ENCODE results near the gene RCSD1.

The RCSD1 gene

DNA sequence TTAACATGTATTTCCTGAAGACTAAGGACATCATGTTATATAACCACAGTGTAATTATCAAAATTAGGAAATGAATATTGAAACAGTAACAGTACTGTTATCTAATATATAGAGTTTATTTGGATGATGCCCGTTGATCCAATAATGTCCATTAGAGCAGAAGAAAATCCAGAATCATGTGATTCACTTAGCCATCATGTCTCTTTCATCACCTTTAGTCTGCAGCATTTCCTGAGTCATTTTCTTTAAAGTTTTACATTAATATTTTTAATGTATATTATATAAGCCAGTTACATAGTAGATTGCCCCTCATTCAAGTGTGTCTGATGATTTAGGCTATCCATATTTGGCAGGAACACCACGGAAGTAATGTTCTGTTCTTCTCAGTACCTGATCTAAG, 120.6 kb downstream of the RCSD1 start:
- no peak for DNase-seq

DNA sequence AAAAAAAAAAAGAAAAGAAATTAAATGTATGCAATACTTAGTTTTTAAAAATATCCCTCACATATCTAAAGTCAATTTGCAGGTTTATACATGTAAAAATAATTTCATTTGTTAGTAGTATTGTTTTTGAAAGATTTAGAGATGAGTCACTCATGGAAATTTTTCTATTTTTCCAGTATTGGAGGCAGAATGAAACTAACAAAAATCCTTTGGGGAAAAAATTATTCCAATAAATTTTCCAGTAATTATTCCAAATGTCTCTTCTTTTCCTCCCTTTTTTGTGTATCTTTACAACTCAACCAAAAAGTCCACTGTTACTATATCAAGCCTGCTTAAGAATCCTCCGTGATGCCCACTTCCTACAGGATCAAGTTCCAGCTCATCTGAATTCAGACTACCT, 121.6 kb downstream of the RCSD1 start:
- no peak for DNase-seq

DNA sequence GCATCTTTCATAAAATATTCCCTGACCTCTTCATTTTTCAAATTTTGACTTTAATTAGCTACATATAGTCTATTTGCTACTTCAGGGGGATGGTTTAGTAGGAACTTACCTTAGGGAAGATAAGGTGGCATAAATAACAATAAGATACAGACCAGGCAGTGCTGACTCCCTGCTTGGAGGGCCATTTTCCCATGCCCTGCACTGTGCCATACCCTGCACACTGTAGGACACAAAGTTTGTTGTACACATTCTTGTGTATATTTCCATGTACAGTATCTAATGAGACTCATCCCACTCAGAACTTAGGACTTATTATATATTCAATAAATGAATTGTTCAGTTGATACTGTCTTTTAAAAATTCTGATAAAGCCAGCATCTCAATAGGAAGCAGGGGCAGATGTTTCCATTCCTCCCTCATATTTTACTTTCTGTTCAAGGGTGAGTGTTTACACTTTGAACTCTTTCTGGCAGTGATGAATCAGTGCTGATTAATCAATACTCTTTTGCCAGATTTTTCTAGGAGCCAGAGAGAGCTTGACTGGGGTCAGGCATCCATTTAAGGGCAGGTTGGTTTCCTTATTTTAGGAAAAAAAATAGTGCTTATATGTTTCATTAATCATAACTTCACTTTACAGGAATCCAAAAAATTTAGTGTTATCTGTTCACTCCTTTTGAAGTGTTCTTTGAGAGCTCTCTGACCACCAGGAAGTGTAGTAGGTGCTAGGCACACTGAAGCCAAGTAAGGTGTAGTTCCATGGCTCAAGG, 122.4 kb downstream of the RCSD1 start:
- no peak for DNase-seq

GRCh38 chr1:167755654-167756053, 125.6 kb downstream of the RCSD1 start:
- no peak for DNase-seq

Measured in stimulated activated CD4-positive, alpha-beta T cell treated with anti-CD3 and anti-CD28 coated beads, Interleukin-4, amount 100 ng/mL, for 1 hour (primary cell).